GM11168 (cell line): Measurements from ENCODE around the gene ARIH2.

Experiments
- in situ Hi-C: fragments of 300-500 bp; cut with MboI; formaldehyde crosslinking; loops from one replicate; pipeline ENCODE4 v1.12.0; 2022; ENCODE audit warnings: low sequenced_read_pairs; ENCODE audit not compliant: unreplicated experiment

The ARIH2 gene

DNA sequence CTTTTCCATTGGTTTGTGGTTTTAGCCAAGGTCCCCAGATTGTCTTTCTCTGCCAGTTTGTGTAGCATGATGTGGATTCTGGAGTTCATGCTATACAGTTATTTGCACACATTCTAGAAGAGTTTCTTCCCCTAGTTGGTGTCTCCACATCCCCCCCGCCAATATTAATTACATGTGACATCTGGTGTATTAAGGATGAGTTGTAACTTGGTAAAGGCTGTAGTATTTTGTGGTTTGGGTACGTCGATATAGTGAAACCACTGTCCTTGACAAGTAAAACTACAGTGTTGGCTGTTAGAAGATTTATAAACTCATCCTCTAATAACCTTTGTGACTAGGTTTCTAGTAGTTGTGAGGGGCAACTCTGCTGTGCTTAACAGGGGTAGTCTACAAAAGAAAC lies 47.7 kb downstream of the ARIH2 start:
- in situ Hi-C loops, result no loop called here

DNA sequence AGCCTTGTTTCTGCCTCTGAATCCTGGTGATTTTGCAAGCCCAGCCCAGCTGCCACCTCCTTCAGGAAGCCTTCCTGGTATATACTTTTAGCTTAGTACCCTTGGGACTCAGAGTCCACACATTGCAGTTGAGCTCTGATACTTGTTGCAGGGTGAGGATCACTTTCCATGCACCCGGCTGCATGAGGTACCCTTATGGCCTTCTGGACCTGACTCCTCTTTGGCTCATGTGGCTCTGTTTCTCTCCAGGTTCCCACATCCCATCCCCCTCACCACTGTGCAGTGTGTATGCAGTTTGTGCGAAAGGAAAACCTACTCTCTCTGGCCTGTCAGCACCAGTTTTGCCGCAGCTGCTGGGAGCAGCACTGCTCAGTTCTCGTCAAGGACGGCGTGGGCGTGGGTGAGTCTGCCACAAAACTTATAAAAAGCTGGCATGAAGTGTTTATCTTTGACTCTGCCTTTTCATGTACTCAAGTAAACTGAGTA lies 48.3 kb downstream of the ARIH2 start:
- in situ Hi-C loops, result no loop called here

DNA sequence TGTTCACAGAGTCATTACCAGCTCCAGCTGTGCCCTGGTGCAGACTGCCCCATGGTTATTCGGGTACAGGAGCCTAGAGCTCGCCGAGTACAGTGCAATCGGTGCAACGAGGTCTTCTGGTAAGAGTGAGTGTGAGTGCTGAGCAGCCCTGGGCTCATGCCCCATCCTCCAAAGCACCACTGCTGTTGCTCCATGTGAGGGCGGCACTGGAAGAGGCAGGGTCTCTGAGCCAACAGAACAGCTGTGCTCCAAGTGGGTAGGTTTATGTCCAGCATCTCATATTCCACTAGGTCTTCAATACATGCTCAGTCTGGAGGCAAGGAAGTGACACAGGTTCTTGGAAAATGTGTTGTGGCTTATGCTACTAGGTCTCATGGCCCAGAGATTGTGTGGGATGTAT lies 51.9 kb downstream of the ARIH2 start:
- in situ Hi-C loops, result no loop called here

DNA sequence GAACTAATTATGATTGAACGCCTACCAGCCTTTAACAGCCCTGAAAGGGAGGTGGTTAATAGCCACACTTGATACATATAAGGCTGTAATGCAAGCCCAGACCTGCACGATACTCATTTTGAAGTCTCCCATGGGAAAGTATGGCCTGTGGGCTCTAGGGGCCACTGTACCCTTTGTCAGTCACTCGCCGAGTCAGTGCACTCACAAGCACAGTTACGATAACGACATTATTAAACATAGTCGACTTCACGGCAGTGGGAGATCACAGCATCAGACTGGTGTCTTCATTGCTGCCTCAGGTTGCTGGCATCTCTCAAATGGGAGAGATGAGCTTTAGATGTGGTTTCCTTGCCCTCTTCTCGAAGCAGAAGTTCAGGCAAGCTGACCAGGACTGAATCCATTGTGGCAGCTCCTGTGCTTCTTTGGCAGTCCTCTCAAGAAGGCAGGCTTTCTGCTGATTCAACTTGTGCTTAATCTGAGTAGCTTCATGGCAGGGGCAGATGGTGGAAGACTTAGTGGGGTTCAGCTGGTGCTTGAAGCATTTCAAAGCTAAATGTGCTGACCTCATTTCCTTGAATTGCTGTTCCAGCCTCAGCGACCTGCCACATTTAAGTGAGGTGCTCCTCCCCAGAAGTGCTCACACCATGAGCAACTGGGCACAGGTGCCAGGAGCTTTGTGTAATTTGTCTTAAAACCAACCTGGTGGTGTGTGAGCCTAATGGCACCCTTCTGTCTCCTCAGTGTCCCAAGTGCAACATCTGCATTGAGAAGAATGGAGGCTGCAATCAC lies 55.6 kb downstream of the ARIH2 start:
- in situ Hi-C loops, result no loop called here

DNA sequence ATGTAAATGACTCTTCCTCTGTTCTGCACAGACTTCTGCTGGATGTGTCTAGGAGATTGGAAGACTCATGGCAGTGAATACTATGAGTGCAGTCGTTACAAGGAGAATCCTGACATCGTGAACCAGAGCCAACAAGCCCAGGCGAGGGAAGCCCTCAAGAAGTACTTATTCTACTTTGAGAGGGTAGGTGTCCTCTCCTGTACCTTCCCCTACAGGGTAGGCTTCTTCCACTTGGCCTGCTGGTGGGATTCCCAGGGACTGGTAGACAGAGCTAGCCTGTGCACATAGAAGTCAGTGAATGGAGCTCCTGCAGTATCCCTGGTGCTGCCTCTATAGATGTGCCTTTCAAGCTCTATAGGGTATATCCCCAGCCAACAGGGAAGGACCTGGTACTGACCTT lies 60.8 kb downstream of the ARIH2 start:
- in situ Hi-C loops, result no loop called here

DNA sequence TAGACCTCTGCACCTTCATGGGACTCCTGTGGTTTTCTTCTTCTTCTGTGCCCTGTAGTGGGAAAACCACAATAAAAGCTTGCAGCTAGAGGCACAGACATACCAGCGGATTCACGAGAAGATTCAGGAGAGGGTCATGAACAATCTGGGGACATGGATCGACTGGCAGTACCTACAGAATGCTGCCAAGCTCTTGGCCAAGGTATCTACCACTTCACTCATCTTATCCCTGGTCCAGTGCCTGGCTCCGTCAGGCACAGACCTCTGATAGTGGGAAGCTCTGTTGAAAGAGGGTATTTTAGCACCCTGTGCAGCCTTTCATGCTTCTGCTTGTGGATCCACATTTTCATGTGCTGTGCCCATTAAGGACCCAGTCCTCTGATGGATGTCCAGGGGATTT lies 61.7 kb downstream of the ARIH2 start:
- in situ Hi-C loops, result no loop called here

DNA sequence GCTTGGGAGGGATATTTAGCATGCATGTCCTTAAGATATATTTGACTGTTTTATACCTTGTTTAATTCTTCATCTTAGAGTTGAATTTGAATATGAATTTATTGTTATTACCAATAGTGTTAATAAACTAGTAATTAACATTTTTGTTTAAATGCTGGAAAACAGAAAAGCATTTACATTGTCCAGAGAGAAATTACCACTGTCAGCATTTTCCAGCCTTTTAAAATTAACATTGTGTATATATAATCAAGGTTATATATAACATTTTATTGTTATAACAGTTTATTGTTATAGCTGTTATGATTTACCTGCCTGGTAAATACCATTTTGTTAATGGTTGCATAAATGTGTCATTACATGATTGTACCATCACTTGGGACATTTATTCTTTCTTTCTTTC lies 63.4 kb downstream of the ARIH2 start:
- in situ Hi-C loops, result no loop called here

DNA sequence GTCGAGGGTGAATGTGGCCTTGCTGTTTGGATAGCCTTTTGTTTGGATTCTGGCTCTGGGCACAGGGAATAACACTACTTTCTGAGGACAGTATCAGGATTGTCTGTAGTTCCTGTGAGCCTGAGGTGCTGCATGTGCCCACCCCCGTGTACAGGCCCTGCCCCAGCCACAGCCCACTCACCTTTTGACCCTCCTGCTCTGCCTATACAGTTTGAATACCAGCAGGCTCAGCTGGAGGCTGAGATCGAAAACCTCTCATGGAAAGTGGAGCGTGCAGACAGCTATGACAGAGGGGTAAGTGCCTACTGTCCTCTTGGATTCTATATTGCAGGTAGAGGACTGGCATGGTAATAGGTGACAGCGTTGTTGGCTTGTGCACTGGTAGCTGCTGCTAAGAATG lies 64.0 kb downstream of the ARIH2 start:
- in situ Hi-C loops, result no loop called here

DNA sequence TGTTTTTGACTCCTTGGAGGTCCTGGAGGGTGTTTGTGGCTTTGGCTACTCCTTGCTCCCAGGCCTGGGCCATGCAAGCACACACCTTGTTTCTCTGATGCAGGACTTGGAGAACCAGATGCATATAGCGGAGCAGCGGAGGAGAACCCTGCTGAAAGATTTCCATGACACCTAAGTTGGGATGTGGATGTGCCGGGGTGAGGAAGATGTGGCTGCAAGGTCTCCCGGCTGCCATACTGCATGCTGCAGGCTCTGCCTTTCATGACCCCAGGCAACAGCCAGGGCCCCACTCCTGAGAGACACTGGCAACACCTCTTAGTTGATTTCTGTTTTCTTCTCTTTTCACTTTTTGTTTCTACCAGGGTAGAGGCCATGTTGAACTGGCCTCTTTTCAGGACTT lies 64.5 kb downstream of the ARIH2 start:
- in situ Hi-C loops, result no loop called here

DNA sequence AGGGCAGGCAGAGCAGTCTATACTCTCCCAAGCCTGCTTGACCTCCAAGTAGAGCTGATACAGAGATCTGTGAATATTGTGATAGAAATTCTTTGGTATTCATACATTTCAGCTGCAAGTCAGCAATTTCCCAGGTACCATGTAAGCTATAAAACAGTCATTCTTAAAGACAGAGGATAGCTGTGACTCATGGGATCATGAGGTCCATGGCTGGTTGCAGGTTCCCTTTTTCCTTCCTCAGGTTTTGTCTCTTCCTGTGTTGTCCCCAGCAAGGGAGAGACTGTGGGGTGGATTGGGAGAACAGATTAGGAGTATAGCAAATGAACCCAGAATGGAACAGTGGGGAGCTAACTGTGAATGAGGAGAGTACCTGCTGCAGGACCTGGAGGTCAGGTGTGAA lies 66.0 kb downstream of the ARIH2 start:
- in situ Hi-C loops, result no loop called here

DNA sequence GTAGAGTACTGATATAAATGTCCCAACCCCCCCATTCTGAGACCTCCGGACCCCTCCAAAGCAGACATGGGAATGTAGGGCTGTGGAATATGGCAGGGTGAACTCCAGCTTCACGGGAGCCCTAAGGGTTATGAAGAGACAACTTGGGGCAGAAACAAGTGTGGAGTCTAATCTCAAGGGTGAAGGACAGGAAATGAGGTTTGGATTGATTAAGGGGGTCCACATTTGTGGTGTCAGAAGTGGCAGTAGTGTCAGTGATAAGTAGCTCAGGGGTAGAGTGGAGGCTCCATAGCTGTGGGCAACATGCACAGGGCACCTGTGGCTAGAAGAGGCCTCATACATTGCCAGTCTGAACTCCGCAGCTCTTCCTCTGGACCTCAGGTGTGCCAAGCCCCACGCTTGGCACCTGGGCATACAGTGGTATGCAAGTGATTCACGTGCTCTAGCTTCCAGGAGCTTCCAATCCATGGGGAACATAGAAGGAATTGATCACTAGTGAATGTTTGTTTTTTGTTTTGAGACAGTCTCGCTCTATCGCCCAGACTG lies 67.3 kb downstream of the ARIH2 start:
- in situ Hi-C loops, result no loop called here

DNA sequence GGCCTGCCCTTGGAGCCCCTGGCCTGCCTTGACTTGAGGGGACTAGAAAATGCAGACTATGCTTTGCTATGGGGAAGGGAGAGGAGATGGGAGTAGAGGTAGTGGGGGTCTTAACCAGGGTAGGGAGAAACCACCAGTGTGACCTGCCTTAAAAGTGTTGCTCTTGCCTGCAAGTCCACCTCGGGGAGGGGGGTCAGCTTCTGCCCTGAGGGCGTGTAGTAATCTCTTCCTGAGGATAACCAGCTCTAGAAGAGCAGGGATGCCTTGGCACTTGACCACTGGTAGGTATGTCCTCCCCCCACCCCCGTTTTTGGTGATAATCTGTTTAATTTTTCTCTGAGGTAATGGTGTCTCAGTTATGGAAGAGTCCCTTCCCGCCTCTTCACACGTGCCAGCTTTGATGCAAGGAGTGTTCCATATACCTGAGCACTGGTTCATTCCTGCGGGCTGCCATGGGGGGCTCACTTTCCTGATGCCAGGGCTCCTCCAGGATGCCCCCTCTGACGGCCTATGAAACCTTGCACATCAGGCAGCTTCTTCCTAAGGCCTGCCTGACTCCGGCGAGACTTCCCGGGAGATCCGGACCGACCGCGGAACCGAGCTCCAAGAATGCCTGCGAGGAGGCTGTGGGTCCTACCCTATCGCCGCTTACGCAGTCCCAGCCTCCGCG lies 70.6 kb downstream of the ARIH2 start:
- in situ Hi-C loops, result no loop called here

DNA sequence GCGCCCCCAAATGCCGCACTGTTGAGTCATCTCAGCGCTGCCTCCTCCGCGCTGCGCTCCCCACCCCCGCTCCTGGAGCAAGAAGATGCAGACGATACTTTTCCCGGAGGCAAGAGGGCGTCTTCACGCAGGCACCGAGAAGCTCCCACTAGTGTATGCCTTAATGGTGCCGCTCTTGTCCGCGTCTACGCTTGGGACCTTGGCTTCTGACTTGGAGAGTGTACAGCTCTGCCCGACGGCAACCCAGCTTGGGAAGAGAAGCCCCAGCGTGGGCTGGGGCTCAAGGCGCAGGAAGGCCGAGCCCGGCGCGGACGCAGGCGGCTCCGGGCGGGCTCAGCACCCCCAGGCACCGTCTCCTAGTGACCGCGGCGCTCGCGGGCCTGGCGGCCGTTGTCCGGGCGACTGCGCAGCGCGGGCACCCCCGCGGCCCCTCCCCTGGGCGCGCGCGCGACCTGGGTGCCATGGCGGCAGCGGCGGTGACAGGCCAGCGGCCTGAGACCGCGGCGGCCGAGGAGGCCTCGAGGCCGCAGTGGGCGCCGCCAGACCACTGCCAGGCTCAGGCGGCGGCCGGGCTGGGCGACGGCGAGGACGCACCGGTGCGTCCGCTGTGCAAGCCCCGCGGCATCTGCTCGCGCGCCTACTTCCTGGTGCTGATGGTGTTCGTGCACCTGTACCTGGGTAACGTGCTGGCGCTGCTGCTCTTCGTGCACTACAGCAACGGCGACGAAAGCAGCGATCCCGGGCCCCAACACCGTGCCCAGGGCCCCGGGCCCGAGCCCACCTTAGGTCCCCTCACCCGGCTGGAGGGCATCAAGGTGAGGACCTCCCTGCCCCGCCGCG lies 71.4 kb downstream of the ARIH2 start, which contains the start of gene P4HTM:
Gene P4HTM (plus strand): TSS at position 446 of the 840 bp plus-strand sequence. CDS start 16 bp downstream, at position 462.
- in situ Hi-C loops, result no loop called here

DNA sequence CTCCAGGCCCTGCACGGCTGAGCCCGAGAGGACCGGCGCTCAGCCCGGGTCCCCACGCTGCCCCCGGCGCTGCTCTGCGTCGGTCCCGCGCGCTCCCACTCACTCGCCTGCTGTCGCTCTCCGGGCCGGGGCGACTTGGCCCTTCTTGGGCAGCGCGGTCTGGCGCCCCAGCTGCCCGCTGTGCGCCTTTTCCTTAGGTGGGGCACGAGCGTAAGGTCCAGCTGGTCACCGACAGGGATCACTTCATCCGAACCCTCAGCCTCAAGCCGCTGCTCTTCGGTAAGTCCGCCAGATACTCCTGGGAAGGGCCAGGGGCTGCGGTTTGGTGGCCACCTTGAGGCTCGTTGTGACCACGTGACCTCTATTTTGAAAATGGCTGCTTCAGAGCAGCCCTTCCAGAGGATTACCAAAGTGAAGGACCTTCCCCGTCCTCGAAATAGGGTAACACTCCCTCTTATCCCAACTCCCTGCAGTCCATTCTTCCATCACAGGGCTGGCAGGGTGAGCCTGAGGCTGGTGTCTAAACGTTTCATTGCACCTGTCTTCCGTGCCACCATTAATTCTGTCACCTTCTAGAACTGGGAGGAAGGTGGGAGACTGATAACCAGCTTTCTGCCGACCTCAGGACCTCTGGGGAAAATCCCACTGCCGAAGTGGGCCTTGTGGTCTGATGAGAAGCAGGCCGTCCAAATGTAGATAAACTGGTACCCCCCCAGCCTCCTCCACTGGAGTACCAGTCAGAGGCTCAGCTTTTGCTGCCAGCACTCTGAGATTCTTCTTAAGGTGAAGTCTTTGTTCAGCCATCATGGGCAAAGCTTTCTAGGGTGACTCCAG lies 72.2 kb downstream of the ARIH2 start:
- in situ Hi-C loops, result no loop called here

DNA sequence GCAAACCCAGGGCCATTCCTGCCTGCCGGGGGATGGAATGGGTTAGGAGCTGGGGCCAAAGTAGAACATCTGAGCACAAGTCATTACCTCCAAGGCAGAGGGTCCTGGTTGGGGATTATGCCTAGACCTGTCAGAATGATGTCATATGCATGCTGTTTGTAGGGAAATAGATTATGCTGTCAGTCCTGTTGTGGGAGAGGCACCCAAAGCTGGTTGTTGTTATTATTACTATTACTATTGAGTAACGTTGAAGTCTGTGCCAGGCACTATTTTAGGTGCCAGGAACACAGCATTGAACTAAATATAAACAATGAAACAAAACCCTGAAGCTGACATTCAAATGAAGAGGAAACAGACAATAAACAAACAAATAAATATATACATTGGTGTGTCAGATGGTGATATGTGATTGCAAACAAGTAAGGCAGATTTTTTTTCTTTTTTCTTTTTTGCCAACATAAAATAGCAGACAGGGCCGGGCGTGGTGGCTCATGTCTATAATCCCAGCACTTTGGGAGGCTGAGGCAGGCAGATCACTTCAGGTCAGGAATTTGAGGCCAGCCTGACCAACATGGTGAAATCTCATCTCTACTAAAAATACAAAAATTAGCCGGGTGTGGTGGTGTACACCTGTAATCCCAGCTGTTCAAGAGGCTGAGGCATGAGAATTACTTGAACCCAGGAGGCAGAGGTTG lies 73.4 kb downstream of the ARIH2 start:
- in situ Hi-C loops, result no loop called here

DNA sequence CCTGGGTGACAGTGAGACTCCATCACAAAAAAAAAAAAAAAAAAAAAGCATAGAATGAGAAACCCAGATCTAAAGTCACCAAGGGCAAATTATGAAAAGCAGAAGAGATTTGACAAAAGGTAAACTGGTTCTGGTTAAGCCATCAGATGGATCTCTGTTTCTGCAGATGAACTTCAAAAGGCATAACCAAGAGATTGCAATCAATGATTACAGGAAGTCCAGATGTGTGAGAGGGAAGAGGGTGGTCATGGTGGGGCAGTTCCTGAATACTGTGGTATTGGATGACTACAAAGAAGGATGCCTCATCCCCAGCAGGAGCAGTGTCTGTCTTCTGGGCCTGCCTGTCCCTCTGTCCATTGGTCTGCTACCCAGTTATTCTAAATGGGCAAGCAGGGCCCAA lies 75.2 kb downstream of the ARIH2 start:
- in situ Hi-C loops, result no loop called here

DNA sequence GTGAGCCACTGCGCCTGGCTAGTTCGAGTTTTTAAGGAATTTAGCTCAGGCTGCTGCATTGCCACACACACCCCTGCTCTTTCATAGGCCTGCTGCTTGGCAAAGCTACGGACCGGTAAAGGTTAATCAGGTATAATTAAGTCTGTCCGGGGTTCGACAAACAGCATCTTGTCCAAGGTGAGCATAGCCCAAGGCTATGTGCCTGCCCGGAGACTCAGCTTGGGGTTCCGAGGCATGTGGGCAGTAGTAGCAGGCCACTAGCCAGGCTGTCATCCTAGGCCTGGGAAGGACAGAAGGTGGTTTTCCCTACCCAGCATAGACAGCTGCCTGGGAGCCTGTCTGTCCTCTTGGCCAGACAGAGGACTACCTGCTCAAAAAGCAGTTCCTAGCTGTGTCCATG lies 78.0 kb downstream of the ARIH2 start:
- in situ Hi-C loops, result no loop called here

DNA sequence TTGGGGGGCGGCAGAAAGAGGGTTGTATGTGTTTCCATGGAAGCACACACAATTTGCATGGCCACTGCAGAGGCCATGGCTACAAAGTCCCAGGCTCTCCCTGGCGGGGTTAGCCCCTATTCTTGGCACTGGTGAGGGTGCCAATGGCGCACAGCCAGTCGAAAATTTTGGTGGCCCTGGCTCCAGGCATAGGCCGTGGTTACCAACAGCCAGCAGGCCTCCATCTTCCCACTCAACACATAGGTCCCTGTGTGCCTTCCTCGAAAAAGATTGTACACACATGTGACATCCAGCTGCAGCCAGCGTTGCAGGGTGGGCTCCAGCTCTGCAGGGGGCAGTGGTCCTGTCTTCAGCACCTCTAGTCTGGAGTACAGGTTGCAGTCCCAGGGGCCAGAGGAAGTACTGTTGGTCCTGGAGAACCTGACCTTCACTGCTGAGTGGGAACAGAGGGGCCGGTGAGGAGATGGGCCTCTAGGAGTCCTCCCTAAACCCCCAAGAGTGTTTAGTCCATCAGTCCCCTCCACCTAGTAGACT lies 78.5 kb downstream of the ARIH2 start:
- in situ Hi-C loops, result no loop called here
